OCI-M2 (cell line): ENCODE data around the gene ABCC1.
"Not testable (repeated sequence)": the region's sequence is repeated elsewhere in the genome, so short reads cannot be mapped to it uniquely, and the experiment has no call there.

ENCODE experiments used
- DNase-seq: peaks from one replicate; lab custom pipeline; 2025; ENCODE audit not compliant: unreplicated experiment; lab: John Stamatoyannopoulos, UW

ABCC1 gene

GRCh38 chr16:15949210-15950160 is at the start of gene ABCC1:
TSS of gene ABCC1 (plus strand) at chr16:15949616. CDS start at chr16:15949752, 136 bp downstream.
- DNase-seq: no peak

DNA sequence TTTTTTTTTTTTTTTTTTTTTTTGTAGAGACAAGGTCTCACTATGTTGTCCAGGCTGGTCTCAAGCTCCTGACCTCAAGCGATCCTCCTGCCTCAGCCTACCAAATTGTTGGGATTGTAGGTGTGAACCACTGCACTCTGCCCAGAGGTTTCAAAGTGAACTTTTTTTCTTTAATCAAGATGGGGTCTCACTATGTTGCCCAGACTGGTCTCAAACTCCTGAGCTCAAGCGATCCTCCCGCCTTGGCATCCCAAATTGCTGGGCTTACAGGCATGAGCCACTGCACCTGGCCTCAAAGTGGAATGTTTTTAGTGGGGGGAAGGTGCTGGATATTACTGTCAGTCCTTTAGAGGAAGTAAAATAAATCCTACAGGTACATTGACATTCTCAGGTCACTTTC is 49.1 kb upstream of the ABCC1 start:
- DNase-seq: no peak

GRCh38 chr16:15900901-15901500 is 48.4 kb upstream of the ABCC1 start:
- no peak for DNase-seq

- no peak for DNase-seq
Observed at GRCh38 chr16:15903960-15904359, 45.5 kb upstream of the ABCC1 start.

- no peak for DNase-seq
Observed at GRCh38 chr16:15906439-15906838, 43.0 kb upstream of the ABCC1 start.

- no peak for DNase-seq
Observed at GRCh38 chr16:15907863-15908478, 41.4 kb upstream of the ABCC1 start.

- DNase-seq: no peak
Observed at GRCh38 chr16:15911198-15911597, 38.2 kb upstream of the ABCC1 start.

- DNase-seq: no peak
Observed at GRCh38 chr16:15913046-15913698, 36.2 kb upstream of the ABCC1 start.

GRCh38 chr16:15915555-15916081 is 33.8 kb upstream of the ABCC1 start:
- no peak for DNase-seq

DNA sequence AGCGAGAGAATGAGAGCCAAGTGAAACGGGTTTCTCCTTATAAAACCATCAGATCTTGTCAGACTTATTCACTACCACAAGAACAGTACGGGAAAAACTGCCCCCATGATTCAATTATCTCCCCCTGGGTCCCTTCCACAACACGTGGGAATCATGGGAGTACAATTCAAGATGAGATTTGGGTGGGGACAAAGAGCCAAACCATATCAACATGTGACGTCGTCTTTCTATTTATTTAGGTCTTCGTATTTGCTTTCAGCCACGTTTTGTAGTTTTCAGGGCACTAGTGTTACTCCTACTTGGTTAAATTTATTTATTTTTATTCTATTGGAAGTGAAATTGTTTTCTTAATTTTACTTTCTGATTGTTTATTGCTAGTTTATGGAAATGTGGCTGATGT is 33.1 kb upstream of the ABCC1 start:
- DNase-seq: no peak

DNA sequence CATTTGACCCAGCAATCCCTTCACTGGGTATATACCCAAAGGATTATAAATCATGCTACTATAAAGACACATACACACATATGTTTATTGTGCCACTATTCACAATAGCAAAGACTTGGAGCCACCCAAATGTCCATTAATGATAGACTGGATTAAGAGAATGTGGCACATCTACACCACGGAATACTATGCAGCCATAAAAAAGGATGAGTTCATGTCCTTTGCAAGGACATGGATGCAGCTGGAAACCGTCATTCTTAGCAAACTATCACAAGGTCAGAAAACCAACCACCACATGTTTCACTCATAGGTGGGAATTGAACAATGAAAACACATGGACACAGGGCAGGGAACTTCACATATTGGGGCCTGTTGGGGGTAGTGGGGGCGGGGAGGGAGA is 31.1 kb upstream of the ABCC1 start:
- DNase-seq: not testable (repeated sequence)

DNA sequence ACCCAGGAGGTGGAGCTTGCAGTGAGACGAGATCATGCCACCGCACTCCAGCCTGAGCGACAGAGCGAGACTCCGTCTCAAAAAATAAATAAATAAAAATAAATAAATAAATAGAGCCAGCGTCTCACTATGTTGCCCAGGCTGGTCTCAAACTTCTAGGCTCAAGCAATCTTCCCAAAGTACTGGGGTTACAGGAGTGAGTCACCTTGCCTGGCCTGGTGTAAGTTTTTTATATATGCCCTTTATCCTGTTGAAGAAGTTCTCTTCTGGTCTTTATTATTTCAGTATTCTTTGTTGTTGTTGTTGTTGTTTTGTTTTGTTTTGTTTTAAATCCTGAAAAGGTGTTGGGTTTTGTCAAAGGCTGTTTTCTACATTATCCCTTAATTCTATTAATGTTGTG is 30.1 kb upstream of the ABCC1 start:
- DNase-seq: no peak

DNA sequence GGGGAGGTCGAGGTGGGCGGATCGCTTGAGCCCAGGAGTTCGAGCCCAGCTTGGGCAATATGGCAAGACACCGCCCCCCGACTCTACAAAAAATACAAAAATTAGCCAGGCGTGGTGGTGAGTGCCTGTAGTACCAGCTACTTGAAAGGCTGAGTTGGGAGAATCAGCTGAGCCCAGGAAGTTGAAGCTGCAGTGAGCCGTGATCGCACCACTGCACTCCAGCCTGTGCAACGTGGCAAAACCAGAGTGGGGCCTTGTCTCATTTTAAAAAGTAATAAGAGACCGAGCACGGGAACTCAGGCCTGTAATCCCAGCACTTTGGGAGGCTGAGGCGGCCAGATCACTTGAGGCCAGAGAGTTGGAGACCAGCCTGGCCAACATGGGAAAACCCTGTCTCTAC is 24.4 kb upstream of the ABCC1 start:
- DNase-seq: no peak

GRCh38 chr16:15925631-15926030 is 23.8 kb upstream of the ABCC1 start:
- DNase-seq: no peak

- DNase-seq: no peak
Observed at GRCh38 chr16:15928261-15929104, 20.9 kb upstream of the ABCC1 start.

DNA sequence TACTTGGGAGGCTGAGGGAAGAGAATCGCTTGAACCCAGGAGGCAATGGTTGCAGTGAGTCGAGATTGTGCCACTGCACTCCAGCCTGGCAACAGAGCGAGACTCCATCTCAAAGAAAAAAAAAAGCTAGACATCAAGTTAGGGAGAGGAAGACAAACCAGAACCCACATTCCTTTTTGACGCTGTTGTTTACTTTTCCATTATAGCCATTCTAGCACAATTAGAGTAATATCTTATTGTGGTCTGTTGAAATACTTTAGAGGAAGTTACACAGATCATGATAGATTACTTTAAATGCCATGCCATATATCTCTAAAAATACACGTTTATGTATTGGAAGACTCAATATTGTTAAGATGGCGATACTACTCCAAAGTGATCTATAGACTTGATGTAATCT is 16.5 kb upstream of the ABCC1 start:
- DNase-seq: no peak

GRCh38 chr16:15933781-15934180 is 15.6 kb upstream of the ABCC1 start:
- DNase-seq: no peak

DNA sequence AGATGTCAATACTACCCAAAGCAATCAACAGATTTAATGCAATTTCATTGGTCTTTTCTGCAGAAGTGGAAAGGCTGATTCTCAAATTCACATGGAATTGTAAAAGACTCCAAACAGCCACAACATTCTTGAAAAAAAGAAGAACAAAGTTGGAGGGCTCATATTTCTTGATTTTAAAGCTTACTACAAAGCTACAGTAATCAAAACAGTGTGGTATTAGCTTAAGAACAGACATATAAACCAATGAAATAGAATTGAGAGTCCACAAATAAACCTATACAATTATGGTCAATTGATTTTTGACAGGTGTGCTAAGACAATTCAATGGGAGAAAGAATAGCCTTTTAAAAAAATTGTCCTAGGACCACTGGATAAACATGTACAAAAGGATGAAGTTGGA is 14.4 kb upstream of the ABCC1 start:
- DNase-seq: no peak

DNA sequence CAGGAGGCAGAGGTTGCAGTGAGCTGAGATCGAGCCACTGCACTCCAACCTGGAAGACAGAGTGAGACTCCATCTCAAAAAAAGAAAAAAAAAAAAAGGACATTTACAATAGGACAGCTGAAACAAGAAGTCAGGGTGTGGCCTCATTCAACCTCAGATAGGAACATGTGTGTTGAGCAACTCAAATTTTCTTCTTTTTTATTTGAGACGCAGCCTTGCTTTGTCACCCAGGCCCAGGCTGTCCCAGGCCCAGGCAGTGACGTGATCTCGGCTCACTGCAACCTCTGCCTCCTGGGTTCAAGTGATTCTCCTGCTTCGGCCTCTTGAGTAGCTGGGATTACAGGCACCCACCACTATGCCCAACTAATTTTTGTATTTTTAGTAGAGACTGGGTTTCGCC is 12.6 kb upstream of the ABCC1 start:
- not testable (repeated sequence) for DNase-seq

DNA sequence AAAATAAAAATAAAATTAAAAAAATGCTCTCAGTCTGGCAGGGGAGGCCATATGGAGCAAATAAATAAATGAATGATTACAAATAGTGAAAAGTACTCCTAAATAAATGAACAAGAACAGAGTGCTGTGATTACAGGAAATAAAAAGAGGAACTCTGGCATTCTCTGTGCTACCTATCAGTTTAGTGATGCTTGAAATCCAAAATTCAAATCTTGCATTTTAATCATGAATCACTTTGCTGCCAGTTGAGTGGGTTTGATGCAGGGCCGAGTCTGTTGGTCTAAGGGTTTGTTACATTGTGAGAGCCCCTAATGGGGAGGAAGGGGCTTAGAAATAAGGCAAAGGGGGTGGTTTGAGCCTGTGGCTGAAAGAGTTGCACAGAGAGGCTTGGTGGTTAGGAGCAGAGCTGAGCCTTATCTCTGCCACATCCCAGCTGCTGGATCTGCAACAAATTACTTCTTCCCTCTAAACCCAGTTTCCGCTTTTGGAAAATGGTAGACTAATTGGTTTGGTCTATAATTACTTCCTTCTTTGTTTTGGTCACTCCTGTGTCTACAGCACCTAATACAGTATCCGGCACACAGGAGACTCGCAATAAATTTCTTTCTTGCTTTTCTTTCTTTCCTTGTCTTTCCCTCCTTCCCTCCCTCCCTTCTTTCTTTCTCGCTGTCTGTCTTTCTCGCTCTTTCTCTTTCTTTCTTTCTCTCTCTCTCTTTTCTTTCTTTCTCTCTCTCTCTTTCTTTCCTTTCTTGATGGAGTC is 6.3 kb upstream of the ABCC1 start:
- no peak for DNase-seq
